Transverse colon (tissue), 4 donors: ENCODE results near the gene PTPRB.

Source experiments
- EP300 ChIP-seq: sonication (generic); formaldehyde crosslinking; IDR thresholded peaks from one replicate; pipeline ENCODE4 v1.6.1; 2017; ENCODE audit warnings: antibody characterized with exemption, low read depth
- POLR2A ChIP-seq: fragments of 450-650 bp; IDR thresholded peaks from one replicate; pipeline ENCODE4 v1.6.1; 2016; ENCODE audit warnings: antibody characterized with exemption, mild to moderate bottlenecking, moderate library complexity
- POLR2AphosphoS5 ChIP-seq, 3 donors: sonication (generic); formaldehyde crosslinking; IDR thresholded peaks; one replicate each; pipeline ENCODE4 v1.6.1; 2016; ENCODE audit warnings: antibody characterized with exemption in 3 of 3
- TF ChIP-seq, protein P1 (sequence below), 5 experiments: fragments of 200-600 bp in 3 of 5; fragments of 450-650 bp in 2 of 5; sonication (generic) in 3 of 5; IDR thresholded peaks; 1 replicate in 2 of 5; 2 replicates in 3 of 5; pipeline ENCODE4 v1.5.1; 2016 to 2017; ENCODE audit warnings: antibody characterized with exemption in 5 of 5, inconsistent platforms in 3 of 5, mild to moderate bottlenecking in 2 of 5, moderate library complexity in 1 of 5

DNA sequence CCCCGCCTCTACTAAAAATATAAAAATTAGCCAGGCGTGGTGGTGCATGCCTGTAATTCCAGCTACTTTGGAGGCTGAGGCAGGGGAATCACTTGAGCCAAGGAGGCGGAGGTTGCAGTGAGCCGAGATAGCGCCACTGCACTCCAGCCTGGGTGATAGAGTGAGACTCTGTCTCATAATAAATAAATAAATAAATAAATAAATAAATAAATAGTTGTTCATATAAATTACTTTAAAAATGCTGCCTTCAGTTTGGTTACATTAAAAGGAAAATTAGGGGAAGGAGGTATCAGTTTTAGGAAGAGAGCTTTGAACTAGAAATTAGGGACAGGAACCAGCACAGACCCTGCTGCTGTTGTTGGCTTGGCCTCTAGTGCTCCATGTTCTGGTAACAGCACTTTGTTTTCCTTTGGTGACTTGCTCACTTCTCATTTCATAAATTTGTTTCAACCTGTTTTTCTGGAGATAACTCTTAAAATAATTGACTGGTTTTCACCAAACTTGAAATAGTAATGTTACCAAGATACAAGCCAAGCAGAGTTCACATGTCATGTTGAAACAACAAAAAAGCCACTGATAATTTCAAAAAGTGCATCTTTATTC lies 22.9 kb upstream of the PTPRB start:
- TF ChIP-seq, protein P1, sequence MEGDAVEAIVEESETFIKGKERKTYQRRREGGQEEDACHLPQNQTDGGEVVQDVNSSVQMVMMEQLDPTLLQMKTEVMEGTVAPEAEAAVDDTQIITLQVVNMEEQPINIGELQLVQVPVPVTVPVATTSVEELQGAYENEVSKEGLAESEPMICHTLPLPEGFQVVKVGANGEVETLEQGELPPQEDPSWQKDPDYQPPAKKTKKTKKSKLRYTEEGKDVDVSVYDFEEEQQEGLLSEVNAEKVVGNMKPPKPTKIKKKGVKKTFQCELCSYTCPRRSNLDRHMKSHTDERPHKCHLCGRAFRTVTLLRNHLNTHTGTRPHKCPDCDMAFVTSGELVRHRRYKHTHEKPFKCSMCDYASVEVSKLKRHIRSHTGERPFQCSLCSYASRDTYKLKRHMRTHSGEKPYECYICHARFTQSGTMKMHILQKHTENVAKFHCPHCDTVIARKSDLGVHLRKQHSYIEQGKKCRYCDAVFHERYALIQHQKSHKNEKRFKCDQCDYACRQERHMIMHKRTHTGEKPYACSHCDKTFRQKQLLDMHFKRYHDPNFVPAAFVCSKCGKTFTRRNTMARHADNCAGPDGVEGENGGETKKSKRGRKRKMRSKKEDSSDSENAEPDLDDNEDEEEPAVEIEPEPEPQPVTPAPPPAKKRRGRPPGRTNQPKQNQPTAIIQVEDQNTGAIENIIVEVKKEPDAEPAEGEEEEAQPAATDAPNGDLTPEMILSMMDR (IDR thresholded peaks at IDR 0.05): no peak
- no peak for TF ChIP-seq POLR2AphosphoS5 (IDR thresholded peaks at IDR 0.05)
- TF ChIP-seq EP300: no peak
- no peak for TF ChIP-seq POLR2A
